ENCODE measurements around the gene PTPRK. TPM values are rescaled to one million over a fixed set of nuclear protein-coding genes. Genes with fewer than 3 reads are reported as not detected.
A peak's percentile ranks its signal among the peaks of the same experiment; 100 is the strongest.

Gene PTPRK
- total RNA-seq, 2 donors from 2014 or later, result 60.6 to 121 TPM

- no peak for ATAC-seq
- H3K9me3 ChIP-seq, result no peaks in the 10 kb centered on the region
Observed at GRCh38 chr6:128172752-128173682, 347.4 kb downstream of the PTPRK start.

GRCh38 chr6:128172081-128172480 is 348.3 kb downstream of the PTPRK start:
- TF ChIP-seq POLR2A (IDR thresholded peaks at IDR 0.05) (no peak), CTCF (IDR thresholded peaks at IDR 0.05) (no peak)
- Histone ChIP-seq H3K27me3 (no peaks in the 10 kb centered on the region), H3K27ac (no peak overlapping the region), H3K9me3 (no peaks in the 10 kb centered on the region), H3K4me3 (no peak overlapping the region), H3K36me3 (replicated peaks in 1 of 2; ENCODE audit: insufficient read depth in 1 of 2, low read depth in 2 of 2) (no peaks in the 10 kb centered on the region), H3K4me1 (peaks cover 6% of the 10 kb centered on the region)
- no peak for ATAC-seq
- no peak for DNase-seq
- intact Hi-C loops (cut with DNase I), result no loop called here

More at GRCh38 chr6:128172752-128173682, 347.4 kb downstream of the PTPRK start:
- Histone ChIP-seq H3K4me1 (peaks cover 6% of the 10 kb centered on the region), H3K36me3 (replicated peaks in 1 of 2; ENCODE audit: insufficient read depth in 1 of 2, low read depth in 2 of 2) (no peaks in the 10 kb centered on the region), H3K27ac (no peak overlapping the region), H3K27me3 (no peaks in the 10 kb centered on the region), H3K4me3 (no peak overlapping the region)
- no peak for DNase-seq
- 81 to 83% methylated on average over 4 of the region's 4 CpGs for WGBS, 2 donors
- intact Hi-C loops (cut with DNase I), result no loop called here
- TF ChIP-seq CTCF (IDR thresholded peaks at IDR 0.05) (no peak), POLR2A (IDR thresholded peaks at IDR 0.05) (no peak)

- Histone ChIP-seq H3K9me3 (no peaks in the 10 kb centered on the region), H3K4me3 (no peak overlapping the region), H3K27ac (no peak overlapping the region), H3K36me3 (replicated peaks in 1 of 2; ENCODE audit: insufficient read depth in 1 of 2, low read depth in 2 of 2) (no peaks in the 10 kb centered on the region), H3K27me3 (no peaks in the 10 kb centered on the region), H3K4me1 (peaks cover 9% of the 10 kb centered on the region)
- ATAC-seq (no peak), DNase-seq (no peak)
- no peak for TF ChIP-seq POLR2A (IDR thresholded peaks at IDR 0.05)
- no peak for TF ChIP-seq CTCF (IDR thresholded peaks at IDR 0.05)
- 93 to 95% methylated on average over 4 of the region's 4 CpGs for WGBS, 2 donors
- intact Hi-C loops (cut with DNase I), result no loop called here
Observed at GRCh38 chr6:128171182-128171581, 349.2 kb downstream of the PTPRK start.

- DNase-seq, result no peak
- Histone ChIP-seq H3K27ac (no peak overlapping the region), H3K4me3 (no peak overlapping the region), H3K4me1 (peaks cover 3% of the 10 kb centered on the region), H3K9me3 (no peaks in the 10 kb centered on the region), H3K27me3 (no peaks in the 10 kb centered on the region), H3K36me3 (replicated peaks in 1 of 2; ENCODE audit: insufficient read depth in 1 of 2, low read depth in 2 of 2) (no peaks in the 10 kb centered on the region)
- ATAC-seq, result peak; percentile 15
- TF ChIP-seq POLR2A (IDR thresholded peaks at IDR 0.05) (no peak), CTCF (IDR thresholded peaks at IDR 0.05) (no peak)
- intact Hi-C loops (cut with DNase I), result no loop called here
- WGBS, 2 donors, result 97 to 99% methylated on average over 4 of the region's 4 CpGs
Observed at GRCh38 chr6:128168244-128168643, 352.2 kb downstream of the PTPRK start.

- H3K27ac ChIP-seq, result no peak overlapping the region
- no peak overlapping the region for H3K4me3 ChIP-seq
- no peaks in the 10 kb centered on the region for H3K9me3 ChIP-seq
- ATAC-seq (no peak), DNase-seq (no peak)
- H3K4me1 ChIP-seq, result peaks cover 3% of the 10 kb centered on the region
- no peaks in the 10 kb centered on the region for H3K27me3 ChIP-seq
- intact Hi-C loops (cut with DNase I), result no loop called here
- H3K36me3 ChIP-seq (replicated peaks in 1 of 2; ENCODE audit: insufficient read depth in 1 of 2, low read depth in 2 of 2), result no peaks in the 10 kb centered on the region
- TF ChIP-seq CTCF (IDR thresholded peaks at IDR 0.05), result no peak
- TF ChIP-seq POLR2A (IDR thresholded peaks at IDR 0.05), result no peak
Observed at GRCh38 chr6:128167552-128167951, 352.8 kb downstream of the PTPRK start.
